Ovary (tissue), 9 donors: ENCODE results near the gene KRT35. TPM values are rescaled to one million over a fixed set of nuclear protein-coding genes. Genes with fewer than 3 reads are reported as not detected.

Experiments used
- DNase-seq, 5 donors: peaks; one replicate each; pipeline ENCODE4 v3.0.0-alpha.2; 2019 to 2020
- H3K27ac ChIP-seq, 2 donors: fragments of 200-600 bp; one replicate each; pipeline versions ENCODE4 v1.5.1 to v1.8.0; 2019 to 2022
- H3K27me3 ChIP-seq: fragments of 200-600 bp; one replicate; pipeline ENCODE4 v1.8.0; 2022
- H3K36me3 ChIP-seq: fragments of 200-600 bp; sonication (generic); one replicate; pipeline ENCODE4 v1.5.1; 2019
- H3K4me1 ChIP-seq: one replicate; pipeline ENCODE4 v1.8.1; 2013; ENCODE audit warnings: mild to moderate bottlenecking, moderate library complexity; ENCODE audit not compliant: insufficient read depth
- H3K4me3 ChIP-seq: fragments of 200-600 bp; sonication (generic); one replicate; pipeline ENCODE4 v1.5.1; 2017
- H3K9me3 ChIP-seq, 2 donors: fragments of 200-600 bp in 1 of 2; sonication (generic) in 1 of 2; one replicate each; pipeline versions ENCODE4 v1.5.1 to v1.8.1; 2013 to 2019; ENCODE audit warnings: mild to moderate bottlenecking in 1 of 2, moderate library complexity in 1 of 2
- EP300 ChIP-seq: sonication (generic); formaldehyde crosslinking; IDR thresholded peaks from one replicate; pipeline ENCODE4 v1.6.1; 2017; ENCODE audit warnings: antibody characterized with exemption
- POLR2A ChIP-seq: fragments of 450-650 bp; IDR thresholded peaks from one replicate; pipeline ENCODE4 v1.6.1; 2017; ENCODE audit warnings: antibody characterized with exemption, mild to moderate bottlenecking, moderate library complexity
- WGBS, 3 donors: extraction: QIAGEN DNeasy Blood & Tissue Kit in 1 of 3; methylation state at CpG; one replicate each; pipeline versions ENCODE4 v1.1.5 to v1.1.7; 2013 to 2017; 5-methylcytosine and 5-hydroxymethylcytosine counted together
- intact Hi-C, 4 donors: fragments of 100-400 bp; cut with DNase I; formaldehyde crosslinking; loops; one replicate each; pipeline versions ENCODE4 v1.11.0 to v1.15.1; 2022 to 2023
- polyA plus RNA-seq, 2 donors: library from polyadenylated mRNA; stranded (reverse); fragments of 200-250 nt in 1 of 2; fragments of 350-450 nt in 1 of 2; fragmentation: Illumina TruSeq in 1 of 2; extraction: RNeasy Lipid Tissue Mini Kit (QIAGEN cat#74804) in 1 of 2; gene quantifications; one replicate each; pipeline ENCODE4 v1.2.3, GENCODE V29; 2013 to 2014
- total RNA-seq, 7 donors: library from RNA; depleted of rRNA in 2 of 7; stranded (reverse); fragments of >200 nt in 2 of 7; fragmentation: NEBNext Ultra II Directional in 3 of 7; extraction: Animal tissue kit (Norgen Biotek cat#: 25700) in 3 of 7; gene quantifications; one replicate each; pipeline versions ENCODE4 v1.1.0 to v1.2.4, GENCODE V29; 2016 to 2023
- TF ChIP-seq, protein P1 (sequence below), 3 donors: fragments of 450-650 bp in 2 of 3; fragments of 200-600 bp in 1 of 3; IDR thresholded peaks; one replicate each; pipeline versions ENCODE4 v1.5.1 to v1.8.0; 2016 to 2022; ENCODE audit warnings: antibody characterized with exemption in 3 of 3, mild to moderate bottlenecking in 1 of 3
- donor health status: DM: no; HTN: no; CAD: no; lungs with moderate emphysema.
- donor health status: DM: no; HTN: no; CAD: no.
- donor health status: Bipolar disorder and iron deficiency.
- donor health status: DM: yes; HTN: yes; CAD: no.
- donor health status: DM: no; HTN: no; CAD: no.
- donor health status: DM: yes; HTN: yes; CAD: no.

The KRT35 gene
- total and polyA plus RNA-seq, 9 donors = not detected

DNA sequence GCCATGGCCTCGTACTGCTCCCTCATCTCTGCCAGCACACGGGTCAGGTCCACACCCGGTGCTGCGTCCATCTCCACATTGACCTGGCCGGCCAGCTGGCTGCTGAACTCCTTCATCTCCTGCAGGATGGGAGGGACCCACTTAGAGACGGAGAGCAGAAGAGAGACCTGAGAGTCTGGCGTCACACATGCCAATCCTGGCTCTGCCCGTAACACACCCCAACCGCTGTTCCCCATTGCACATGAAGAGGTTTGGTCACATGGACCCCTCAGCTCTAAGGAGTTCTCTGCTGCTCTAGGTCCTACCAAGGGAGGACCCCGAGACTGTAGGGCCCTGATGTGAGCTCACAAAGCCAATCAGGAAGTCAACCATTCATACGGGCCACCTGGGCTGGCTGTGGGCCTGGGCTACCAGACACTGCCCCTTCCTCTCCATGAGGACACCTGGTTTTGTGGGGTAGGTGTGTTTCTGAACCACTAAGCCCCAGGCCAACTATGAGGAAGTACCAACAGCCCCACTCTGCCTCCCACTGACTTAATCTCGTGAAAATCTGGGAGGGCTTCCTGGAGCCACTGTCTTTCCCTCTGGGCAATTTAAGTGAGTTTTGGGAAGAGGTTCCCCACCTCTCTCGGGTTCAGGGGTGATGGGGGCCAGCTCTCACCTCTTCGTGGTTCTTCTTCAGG lies 35.3 kb upstream of the KRT35 start:
- TF ChIP-seq EP300 (no peak), POLR2A (no peak)
- TF ChIP-seq, protein P1, sequence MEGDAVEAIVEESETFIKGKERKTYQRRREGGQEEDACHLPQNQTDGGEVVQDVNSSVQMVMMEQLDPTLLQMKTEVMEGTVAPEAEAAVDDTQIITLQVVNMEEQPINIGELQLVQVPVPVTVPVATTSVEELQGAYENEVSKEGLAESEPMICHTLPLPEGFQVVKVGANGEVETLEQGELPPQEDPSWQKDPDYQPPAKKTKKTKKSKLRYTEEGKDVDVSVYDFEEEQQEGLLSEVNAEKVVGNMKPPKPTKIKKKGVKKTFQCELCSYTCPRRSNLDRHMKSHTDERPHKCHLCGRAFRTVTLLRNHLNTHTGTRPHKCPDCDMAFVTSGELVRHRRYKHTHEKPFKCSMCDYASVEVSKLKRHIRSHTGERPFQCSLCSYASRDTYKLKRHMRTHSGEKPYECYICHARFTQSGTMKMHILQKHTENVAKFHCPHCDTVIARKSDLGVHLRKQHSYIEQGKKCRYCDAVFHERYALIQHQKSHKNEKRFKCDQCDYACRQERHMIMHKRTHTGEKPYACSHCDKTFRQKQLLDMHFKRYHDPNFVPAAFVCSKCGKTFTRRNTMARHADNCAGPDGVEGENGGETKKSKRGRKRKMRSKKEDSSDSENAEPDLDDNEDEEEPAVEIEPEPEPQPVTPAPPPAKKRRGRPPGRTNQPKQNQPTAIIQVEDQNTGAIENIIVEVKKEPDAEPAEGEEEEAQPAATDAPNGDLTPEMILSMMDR (IDR thresholded peaks at IDR 0.05) = no peak
- H3K27ac ChIP-seq = no peak overlapping the region
- no peak overlapping the region for H3K4me3 ChIP-seq
- 92 to 96% (median 93%) methylated on average over 14 of the region's 14 CpGs for WGBS, 3 donors
- H3K4me1 ChIP-seq = peaks cover 2% of the 10 kb centered on the region
- intact Hi-C loops = no loop called here
- no peak for DNase-seq
- no peaks in the 10 kb centered on the region for H3K9me3 ChIP-seq
- H3K27me3 ChIP-seq = no peaks in the 10 kb centered on the region
- H3K36me3 ChIP-seq = no peaks in the 10 kb centered on the region

DNA sequence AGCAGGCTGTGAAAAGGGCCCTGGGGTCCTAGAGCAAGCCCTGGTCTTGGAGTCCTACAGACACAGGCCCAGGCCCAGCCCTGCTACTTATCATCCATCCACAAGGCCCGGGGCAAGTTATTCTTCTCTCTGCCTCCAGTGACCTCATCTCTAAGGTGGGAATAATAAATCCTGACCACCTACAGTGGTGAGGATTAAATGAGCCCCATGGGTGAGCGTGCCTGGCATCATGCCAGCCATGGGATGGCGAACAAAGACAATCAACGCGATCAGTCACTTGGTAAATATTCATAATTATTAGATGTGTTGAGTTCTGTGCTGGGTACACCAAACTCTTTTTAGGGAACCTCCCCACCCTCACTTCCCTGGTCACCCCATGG lies 32.2 kb upstream of the KRT35 start:
- Histone ChIP-seq H3K4me3 (no peak overlapping the region), H3K27ac (no peak overlapping the region), H3K9me3 (no peaks in the 10 kb centered on the region), H3K27me3 (no peaks in the 10 kb centered on the region), H3K4me1 (no peaks in the 10 kb centered on the region), H3K36me3 (no peaks in the 10 kb centered on the region)
- WGBS, 3 donors = 77 to 86% (median 79%) methylated on average over 5 of the region's 5 CpGs
- intact Hi-C loops = no loop called here
- no peak for DNase-seq
- TF ChIP-seq, protein P1 (IDR thresholded peaks at IDR 0.05) = no peak
- no peak for TF ChIP-seq POLR2A
- no peak for TF ChIP-seq EP300

DNA sequence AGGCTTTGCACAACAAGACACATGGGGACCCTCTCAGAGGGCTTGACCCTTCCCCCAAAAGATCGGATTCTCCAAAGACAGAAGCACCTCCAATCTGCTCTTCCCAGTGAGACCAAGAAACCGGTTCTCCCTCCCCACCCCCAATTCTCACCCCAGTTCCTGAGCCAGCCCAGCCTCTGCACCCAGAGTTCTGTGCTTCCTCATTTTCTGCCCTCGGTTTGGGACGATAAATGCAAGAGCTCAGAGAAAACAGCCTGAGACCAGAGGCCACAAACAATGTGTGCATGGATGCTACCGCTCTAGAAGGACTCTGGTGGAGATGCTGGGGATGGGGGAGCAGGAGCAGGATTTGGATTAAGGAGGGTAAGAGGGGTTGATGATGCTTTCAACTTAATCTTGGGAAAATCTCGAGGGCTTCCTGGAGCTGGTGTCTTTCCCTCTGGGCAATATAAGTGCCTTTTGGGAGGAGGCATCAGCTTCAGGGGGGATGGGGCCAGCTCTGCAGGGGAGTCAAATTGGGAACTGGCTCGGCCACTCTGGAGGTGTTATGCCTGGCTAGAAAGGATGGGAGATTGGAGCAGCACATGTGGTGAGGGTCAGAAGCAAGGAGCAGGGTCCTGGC lies 31.7 kb upstream of the KRT35 start:
- no peak overlapping the region for H3K4me3 ChIP-seq
- H3K27me3 ChIP-seq = no peaks in the 10 kb centered on the region
- WGBS, 3 donors = 75 to 82% (median 78%) methylated on average over 7 of the region's 7 CpGs
- H3K9me3 ChIP-seq = no peaks in the 10 kb centered on the region
- no peak overlapping the region for H3K27ac ChIP-seq
- H3K4me1 ChIP-seq = no peaks in the 10 kb centered on the region
- no peak for DNase-seq
- intact Hi-C loops = no loop called here
- TF ChIP-seq POLR2A = no peak
- TF ChIP-seq, protein P1 (IDR thresholded peaks at IDR 0.05) = no peak
- TF ChIP-seq EP300 = no peak
- no peaks in the 10 kb centered on the region for H3K36me3 ChIP-seq

DNA sequence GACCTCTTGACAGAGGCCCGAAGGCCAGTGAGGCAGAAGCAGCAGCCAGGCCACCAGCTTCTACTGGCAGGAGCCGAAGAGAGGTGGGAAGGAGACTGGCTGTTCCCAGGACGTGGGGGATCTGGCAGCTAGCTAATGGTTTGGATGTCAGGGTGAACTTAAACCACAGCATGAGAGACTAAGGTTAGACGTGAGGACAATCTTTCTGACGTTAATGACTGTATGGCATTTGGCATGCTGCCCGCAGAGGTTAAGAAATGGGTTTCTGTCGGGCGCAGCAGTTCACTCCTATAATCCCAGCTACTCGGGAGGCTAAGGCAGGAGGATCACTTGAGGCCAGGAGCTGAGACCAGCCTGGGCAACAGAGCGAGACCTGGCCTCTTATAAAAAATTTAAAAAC lies 30.8 kb upstream of the KRT35 start:
- intact Hi-C loops = no loop called here
- no peak overlapping the region for H3K4me3 ChIP-seq

DNA sequence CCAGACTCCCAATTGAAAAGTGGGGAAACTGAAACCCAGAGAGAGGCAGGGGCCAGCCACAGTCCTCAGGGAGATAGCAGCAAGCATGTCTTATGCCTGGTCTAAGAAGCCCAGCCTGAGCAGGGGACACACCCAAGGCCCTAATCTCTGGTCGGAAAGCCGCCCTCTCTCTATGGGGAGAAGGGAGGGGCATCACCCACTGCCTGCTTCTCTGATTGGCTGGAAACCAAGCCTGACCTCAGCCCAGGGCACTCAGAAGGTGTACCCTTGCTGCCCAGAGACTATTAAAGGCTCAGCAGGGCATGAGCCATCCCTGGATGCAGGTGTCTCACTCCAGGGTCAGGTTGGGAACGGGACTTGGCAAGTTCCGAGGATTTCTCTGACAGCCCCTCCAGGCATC lies 30.2 kb upstream of the KRT35 start:
- no peaks in the 10 kb centered on the region for H3K9me3 ChIP-seq
- no peaks in the 10 kb centered on the region for H3K27me3 ChIP-seq
- intact Hi-C loops = no loop called here
- no peak overlapping the region for H3K4me3 ChIP-seq
- no peaks in the 10 kb centered on the region for H3K4me1 ChIP-seq
- DNase-seq = no peak
- TF ChIP-seq EP300 (no peak), POLR2A (no peak)
- TF ChIP-seq, protein P1 (IDR thresholded peaks at IDR 0.05) = no peak
- 85 to 86% (median 86%) methylated on average over 4 of the region's 4 CpGs for WGBS, 3 donors
- H3K36me3 ChIP-seq = no peaks in the 10 kb centered on the region
- no peak overlapping the region for H3K27ac ChIP-seq

More for the DNA sequence above, 30.8 kb upstream of the KRT35 start:
- no peak overlapping the region for H3K27ac ChIP-seq
- no peaks in the 10 kb centered on the region for H3K4me1 ChIP-seq
- no peaks in the 10 kb centered on the region for H3K27me3 ChIP-seq
- no peak for TF ChIP-seq POLR2A
- no peak for DNase-seq
- WGBS, 3 donors = 75 to 85% (median 80%) methylated on average over 10 of the region's 10 CpGs
- H3K9me3 ChIP-seq = no peaks in the 10 kb centered on the region
- no peaks in the 10 kb centered on the region for H3K36me3 ChIP-seq
